Measurements from ENCODE around the gene SERTAD2.

SERTAD2 gene

DNA sequence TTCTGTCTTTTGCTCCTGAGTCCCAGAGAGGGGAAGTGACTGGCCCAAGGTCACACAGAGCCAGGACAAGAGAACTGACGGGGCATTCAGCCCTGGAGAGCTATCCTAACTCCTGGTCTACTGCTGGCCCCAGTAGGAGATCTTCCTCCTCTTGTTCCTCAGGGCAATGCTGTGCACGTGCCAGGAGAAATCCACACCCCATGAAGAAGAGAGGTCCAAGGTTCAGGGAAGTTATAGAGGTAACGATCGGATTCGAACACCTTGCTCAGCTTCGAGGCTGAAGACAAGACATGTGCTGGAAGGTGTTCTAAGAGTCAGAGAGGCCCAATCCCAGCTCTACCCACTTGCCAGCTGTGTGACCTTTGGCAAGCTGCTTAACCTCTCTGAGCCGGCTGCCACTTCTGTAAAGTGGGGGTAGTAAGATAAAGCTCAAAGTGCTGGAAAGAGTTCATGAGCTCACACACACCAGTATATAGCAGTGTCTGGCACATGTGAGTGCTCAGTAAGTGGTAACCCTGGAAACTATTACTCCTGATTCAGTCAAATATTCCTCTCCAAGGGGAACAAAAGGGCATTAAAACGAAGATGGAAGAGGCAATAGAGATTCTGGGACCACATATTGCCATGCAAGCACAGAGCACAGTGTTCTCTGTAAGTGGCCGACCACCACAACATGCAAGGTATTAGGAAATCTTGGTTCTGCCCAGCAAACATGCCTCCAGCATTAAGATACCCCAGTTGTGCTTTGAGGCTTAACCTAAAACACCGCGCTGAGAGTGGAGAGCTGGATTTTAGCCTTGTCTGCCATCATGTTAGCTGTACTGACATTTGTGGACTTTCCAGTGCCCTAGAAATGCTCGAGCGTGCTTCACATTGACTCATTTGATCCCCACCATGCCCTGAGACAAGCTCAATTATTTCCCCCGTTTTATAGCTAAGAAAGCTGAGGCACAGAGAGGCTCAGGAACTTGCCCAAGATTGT lies 25.6 kb downstream of the SERTAD2 start:
- no peak for DNase-seq

DNA sequence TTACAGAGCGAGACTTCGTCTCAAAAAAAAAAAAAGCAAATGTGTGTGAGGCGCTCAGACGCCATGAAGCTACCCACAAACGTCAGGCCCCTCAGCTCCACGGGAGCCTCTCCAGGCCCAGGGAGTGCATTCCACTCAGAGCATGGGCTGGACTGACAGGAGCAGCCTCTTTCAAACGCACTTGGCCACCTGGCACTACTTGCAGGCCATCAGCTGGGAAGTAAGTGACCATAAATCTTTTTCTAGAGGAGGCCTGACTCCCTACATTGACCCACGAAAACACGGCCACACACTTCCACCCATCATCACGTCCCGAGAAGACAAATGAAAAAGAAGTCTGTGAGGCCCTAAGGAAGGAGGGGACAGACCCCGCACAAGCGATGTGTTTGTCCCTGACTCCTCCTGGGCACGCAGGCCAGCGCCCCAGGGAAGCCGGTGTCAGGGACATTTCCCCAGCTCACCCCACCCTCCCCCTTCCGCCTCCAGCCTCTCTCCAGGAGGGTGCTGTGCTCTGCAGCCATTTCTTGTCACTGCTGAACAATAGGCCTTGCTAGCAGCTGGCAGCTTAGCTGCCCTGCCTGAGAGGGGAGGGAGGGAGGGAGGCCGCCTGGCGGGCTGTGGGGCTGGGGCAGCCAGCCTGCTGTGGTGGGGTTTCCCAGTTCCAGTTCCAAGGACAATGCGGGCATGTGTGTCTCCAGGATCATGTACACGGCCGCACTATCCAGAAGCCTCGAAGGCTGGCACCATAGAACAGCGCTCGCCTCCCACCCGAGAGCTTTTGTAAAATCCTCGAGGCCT lies 26.6 kb downstream of the SERTAD2 start:
- no peak for DNase-seq

DNA sequence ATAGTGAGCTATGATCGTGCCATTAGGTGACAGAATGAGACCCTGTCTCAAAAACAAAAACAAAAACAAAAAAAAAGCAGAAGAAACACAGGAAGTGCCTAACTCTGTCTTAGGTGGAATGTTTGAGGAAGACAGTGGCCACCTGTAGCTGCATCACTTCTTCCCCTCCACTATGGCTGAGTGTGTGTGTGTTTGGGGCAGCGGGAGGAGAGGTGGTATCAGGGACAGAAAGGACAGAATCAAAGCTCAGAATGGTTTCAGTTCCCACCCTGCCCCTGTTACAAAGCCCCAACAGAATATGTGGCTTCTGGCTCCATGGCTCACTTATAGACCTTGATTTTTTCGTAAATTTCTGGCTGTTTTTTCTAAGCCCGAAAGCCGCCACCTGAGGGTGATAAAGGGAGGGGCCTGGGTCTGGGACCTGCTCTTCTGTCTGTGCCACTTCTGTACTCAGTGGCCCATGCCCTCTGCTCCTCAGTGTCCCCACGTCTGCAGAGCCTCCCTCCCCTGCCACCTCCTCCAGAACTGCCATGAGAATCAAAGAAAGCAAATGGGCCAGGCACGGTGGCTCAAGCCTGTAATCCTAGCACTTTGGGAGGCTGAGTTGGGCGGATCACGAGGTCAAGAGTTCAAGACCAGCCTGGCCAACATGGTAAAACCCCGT lies 27.4 kb downstream of the SERTAD2 start:
- no peak for DNase-seq

DNA sequence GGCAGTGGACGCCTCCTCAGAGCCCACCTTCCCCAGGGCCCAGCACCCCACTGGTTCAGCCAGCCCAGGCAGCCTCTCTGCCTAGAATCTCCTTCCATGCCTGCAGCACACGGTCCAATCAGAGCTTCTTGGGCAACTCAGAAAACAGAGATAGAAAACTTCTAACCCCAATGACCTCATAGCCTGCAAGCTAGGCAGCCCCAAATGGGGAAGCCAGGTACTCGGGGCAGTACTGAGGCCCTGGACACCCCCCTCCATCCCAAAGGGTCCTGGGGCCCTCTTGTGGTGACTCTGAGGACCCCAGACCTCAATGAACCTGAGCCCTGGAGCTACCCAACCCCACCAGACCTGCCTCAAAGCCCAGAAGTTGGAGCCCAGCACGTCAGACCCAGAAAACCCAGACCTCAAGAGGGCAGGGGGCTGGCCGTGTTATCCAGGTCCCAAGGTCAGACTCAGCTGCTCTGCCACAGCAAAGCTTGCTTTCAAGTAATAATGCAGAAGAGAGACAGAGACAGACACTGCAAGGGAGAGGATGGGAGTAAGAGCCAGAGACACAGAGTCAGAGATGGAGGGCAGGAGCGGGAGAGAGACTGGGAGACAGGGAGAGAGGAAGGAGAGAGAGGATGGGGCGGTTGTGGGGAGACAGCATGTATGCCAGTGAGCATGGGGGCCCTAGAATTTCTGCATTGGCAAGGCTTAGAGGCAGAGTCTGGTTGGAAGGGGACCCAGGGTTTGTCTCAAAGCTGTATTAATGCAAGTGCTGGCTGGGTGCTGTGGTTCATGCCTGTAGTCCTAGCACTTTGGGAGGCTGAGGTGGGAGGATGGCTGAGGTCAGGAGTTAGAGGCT lies 28.2 kb downstream of the SERTAD2 start:
- no peak for DNase-seq

DNA sequence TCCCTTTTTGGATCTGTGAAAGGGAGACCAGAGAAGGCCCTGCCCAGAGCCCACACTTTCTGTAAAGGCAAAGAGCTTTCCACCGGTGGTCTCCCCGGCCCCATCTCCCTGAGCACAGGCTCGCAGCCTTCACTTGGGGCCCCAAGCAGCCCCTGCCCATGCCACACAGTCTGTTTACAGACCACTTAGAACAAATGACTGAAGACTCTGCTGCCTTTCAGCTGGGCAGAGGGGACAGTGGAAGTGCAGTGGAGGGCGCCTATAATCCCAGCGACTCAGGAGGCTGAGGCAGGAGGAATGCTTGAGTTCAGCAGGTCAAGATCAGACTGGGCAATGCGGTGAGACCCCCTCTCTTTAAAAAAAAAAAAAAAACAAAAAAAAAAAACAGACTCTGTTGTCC lies 28.9 kb downstream of the SERTAD2 start:
- no peak for DNase-seq

DNA sequence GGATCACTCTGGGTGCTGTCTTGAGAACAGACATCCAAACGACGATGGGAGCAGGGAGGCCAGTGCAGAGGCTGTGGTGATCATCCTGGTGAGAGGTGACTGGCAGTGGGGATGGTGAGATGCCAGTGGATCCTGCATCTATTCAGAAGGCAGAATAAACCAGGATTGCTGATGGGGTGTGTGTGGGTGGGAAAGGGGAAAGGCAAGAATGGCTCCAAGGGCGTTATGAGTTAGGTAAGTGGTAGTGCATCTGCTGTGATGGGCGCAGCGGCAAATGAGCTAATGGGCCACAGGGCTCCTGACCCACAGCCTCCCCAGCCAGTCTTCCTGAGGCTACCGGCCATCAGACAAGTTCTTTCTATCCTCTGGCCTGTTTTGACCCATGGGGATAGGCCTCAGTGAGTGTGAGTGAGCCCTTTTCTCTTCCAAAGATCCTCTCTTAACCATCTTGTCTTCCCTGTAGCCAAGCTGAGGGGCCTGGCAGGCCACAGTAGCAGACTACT lies 29.6 kb downstream of the SERTAD2 start:
- DNase-seq = no peak

DNA sequence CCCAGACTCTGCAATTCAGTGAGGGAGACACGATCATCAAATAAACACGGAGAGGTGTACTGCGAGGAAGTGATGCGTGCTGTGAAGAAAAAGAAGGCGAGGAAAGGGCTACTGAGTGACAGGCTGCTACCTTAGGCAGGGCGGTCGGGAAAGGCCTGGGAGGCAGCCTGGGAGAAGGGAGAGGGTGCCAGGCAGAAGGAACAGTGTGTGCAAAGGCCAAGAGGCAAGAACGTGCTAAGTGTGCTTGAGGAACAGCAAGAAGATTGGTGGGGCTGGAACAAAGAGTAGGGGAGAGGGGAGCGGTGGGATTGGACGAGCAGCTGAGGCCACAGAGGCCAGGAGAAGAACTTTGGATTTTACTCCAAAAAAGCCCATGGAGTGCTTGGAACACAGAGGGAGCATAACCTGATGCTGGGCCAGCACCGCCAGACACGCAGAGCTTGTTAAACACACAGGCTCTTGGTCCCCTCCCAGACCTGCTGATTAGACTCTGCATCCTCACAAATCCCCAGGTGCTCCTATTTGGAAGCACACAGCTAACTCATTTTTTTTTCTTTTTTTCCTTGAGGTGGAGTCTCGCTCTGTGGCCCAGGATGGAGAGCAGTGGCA lies 30.4 kb downstream of the SERTAD2 start:
- no peak for DNase-seq

DNA sequence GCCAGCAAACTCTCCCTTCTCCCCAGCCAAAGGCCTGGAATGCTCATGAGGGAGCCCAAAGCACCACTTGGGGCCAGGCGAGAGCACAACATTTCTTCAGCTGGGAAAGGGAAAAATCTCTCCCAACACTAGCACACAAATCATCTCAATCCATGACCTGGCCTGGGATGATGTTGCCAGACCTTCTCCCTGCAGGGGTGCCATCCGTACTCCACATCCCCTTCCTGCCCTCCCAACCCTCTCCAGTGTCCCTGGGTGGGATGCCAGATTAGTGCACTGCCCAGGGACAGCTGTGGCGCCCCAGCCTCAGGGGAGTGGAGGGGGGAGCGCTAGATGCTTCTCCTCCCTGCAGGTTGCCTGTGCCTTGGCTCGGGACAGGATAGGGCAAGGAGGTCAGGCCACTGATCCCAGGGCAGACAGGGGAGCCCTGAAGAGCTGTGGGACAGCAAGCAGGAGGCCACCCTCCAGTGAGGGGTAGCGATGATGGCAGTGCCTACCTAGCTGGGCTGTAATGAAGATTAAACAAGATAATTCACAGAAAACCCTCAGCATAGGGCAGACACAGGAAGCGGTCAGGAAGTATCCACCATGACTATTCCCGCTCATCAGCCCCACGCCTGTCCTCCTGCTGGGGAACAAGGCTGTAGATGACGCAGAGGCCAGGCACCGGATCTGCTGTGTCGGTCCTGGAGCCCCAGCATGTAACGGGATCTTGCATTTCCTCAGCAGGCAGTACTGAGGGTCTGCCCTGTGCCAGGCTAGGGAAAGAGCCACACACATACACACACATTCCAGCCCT lies 31.1 kb downstream of the SERTAD2 start:
- no peak for DNase-seq

DNA sequence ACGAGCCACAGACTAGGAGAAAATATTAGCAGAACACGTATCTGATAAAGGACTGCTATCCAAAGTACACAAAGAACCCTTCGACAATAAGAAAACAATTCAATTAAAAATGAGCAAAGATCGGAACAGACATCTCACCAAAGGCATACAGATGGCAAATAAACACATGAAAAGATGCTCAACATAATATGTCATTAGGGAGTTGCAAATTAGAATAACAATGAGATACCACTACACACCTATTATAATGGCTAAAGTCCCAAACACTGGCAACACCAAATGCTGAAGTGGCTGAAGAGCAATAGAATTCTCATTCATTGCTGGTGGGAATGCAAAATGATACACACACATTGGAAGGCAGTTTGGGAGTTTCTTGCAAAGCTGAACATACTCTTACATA lies 33.1 kb downstream of the SERTAD2 start:
- no peak for DNase-seq

DNA sequence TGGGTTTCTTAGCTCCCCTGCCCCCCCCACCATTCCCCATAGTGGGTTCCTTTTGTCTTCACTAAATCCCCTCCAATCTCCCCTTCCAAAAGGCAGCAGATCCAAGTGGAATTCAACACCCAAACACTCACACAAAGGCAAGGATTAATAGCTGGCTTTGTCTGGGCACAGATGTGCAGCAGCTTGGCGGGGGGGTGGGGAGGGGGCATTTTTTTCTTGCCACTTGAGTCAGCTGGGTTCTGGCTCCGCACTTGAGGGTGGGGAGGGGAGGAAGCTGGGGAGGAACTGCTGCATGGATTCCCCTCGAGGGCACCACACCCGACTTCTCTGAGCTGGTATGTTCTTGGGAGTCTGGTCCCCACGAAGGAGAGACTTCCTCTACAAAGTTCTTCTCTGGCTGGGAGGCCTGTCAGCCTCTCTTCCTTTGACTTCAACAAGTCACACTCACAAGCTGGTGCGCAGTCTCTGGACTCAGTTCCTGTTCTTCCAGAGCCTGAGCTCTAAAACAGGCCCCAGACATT lies 36.0 kb downstream of the SERTAD2 start:
- no peak for DNase-seq

DNA sequence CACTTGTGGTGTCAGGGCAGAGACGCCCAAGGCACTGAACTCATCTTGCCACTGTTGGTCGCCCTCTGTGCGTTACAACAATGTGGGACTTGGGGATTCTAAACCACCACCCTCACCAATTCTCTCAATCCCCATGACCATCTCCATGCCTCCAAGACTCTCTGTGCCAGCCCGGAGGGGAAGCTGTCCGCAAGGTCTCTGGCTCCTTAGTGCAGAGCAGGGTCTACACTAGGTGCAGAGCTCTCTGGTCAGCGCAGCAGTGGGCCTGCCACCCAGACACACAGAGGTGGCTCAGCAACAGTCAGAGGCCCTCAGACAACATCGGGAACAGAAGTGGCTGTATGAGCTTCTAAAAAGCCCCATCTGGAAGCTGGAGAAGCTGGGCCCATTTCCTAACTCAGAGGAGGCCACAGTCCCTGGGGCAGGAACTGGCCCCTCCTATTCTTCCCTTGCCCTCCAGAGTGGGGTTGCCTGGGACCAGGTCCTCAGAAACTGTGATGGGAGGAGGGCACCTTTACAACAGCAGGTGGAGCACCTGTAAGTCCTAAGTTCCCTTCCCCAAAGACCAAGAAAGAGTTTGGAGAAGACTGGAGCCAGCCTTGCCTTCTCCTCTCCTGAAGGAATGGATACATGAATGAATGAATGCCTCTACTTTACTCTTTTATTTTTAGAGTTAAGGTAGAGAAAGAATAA lies 37.7 kb downstream of the SERTAD2 start:
- DNase-seq = no peak

DNA sequence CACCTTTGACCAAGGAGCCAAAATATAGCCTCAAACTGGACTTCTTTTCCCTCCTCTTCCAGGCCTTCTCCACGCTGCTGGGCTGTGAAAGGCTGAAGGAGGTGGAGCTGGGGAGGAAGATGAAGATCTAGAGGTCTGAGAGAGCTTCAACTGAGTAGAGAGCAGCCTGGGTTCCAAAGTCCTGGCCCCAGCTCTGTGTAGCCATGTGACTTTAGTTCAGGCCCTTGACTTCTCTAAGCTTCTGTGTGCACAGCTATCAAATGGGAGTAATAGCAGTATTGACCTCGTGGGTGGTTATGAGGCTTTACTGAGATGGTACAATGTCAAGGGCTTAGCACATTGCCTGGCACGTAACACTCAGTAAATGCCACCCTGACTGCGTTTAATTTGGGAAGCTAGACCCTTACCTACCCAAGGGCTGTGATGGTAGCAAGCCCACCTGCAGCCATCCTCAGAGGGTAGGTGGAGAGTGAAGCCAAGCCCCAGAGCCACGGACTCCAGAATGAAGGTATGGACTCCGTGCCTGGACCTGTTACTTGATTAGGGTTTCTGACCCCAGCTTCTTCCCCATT lies 38.4 kb downstream of the SERTAD2 start:
- no peak for DNase-seq

DNA sequence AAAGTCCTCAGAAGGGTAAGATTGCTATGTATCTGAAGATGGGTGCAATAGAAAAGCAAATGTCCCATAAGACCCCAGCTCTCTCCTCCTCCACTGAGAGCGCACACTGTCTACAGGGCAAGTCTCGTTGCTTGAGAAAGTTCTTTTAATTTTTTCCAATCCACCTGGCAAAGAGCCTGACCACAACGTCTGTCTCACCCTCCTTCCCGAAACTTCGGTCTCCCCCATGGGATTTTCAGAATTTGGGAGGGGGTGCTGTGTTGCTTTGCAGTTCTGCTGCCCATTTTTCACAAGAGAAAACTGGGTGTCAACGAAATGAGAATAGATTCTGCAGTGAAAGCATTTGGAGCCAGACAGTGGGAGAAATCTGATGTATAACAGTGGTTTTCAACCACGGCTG lies 40.4 kb downstream of the SERTAD2 start:
- no peak for DNase-seq

DNA sequence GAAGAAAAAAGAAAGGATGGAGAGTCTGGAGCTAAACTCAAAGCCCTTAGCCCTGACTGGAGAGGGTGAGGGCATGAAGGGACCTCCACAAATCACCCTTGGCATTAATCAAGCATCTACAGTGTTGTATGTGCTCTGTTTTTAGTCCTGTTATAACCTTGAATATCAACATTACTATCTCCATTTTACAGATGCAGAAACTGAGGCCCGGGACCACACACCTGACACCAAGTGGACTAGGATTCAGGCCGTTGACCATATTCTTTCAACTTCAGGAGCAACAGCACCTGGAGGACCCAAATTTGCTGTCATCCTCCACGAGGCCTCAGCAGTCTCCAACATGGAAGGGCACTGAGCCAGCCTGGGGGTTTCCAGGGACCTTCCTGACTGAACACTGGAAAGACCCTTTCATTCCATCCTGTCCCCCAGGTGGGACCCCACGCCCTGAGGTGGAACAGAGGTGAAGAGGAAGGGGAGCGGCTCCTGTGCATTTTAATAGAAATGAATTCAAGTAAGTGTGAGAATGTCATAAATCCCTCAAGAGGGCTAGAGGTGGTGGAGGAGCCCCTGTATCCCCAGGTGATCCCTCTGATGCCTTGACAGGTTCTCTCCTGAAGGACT lies 41.0 kb downstream of the SERTAD2 start:
- no peak for DNase-seq

DNA sequence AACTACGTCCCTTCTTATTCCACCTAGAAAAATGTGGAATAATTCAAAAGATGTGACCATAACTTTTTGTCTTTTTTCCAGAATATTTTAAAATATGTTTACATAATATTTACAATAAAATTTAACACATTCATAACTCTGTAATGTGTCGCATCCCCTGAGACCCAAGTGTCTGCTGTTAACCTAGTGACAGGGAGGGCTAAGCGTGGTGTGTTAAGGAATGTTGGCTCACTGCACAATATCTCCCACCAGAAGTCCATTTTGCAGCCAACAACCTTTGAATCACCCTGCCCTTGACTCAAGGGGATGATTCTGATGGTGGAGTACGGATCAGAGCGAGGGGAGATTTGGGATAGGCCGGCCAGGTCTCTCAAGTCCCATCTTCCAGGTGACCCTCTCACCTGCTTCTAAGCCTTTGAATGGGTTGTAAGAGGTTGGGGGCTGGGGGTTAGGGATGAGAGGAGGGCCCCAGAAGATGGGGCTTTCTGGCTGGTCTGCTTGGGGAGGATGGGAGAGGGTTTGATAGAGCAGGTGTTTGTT lies 43.3 kb downstream of the SERTAD2 start:
- no peak for DNase-seq

DNA sequence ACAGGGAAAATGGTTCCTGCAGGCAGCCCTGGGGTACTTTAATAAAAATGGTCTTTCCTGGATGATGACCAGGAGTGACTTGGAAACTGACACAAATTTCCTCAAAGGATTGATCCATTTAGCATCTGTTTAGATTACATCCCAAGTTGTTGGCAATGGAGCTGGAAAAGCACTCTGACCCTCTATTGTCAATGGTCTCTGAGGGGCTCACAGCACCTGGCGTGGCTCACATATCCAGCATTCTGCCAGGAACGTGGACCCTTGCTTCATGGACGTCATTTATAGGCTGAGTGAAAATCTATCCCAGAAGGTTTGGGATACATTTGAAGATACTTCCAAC lies 43.8 kb downstream of the SERTAD2 start:
- DNase-seq = no peak

DNA sequence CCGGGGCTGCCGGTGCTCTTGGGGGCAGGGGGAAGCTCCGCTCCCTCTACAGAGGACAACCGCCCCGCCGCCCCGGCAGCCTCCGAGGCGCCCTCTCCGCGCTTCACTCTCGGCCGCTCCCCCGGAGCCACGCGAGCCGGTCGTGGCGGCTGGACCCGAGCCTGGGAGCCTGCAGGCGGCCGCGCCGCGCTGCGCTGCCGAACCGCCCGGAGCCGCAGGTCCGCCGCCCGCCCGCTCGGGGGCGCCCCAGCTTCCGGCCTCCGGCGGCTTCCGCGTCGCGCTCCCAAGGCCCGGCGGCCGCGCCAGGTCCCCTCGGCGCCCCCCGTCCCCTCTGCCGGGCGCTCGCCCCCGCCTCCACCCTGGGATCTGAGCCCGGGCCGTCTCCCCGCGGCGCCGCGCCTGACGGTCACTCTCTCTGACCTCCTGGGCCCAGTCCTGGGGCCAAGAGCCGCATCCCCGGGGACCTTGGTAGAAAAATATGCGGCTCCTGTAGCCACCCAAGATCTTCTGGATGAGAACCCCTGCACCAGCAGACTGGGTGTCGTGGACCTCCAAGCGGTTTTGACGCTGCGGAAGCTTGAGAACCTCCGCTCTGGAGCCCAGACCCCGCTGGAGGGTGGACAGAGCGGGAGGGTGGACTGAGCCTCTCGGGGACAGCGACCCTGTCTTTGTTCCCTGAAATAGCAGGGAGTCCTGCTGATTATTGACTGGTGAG lies 44.3 kb downstream of the SERTAD2 start:
- no peak for DNase-seq

DNA sequence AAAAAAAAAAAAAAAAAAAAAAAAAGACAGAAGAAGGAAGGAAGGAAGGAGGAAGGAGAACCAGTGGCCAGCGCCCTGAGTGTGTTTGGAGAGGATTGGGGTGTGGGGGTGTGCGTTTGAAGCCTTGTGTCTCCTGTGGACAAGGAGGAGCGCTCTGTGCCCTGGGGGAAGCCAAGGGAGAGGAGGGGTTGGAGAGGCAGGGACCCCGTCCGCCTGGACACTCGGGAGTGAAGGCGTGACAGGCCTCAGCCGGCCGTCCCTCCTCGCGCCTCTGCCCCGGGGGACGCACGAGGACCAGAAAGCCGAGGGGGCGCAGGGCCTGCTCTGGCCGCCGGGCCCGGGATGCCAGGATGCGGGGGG lies 44.9 kb downstream of the SERTAD2 start:
- no peak for DNase-seq

Measured in SIG-M5 (cell line).